B cell (primary cell): ENCODE results near the gene HS3ST5. TPM values are rescaled to one million over a fixed set of nuclear protein-coding genes. Genes with fewer than 3 reads are reported as not detected.

Experiments used
- ATAC-seq: fragments of 200-7000 bp; cut with Tn5 transposase; one replicate; pipeline ENCODE4 v1.10.0; 2021; ENCODE audit warnings: low read depth, mild to moderate bottlenecking, moderate number of reproducible peaks, moderate library complexity
- CTCF ChIA-PET: fragments of 350-600 bp; sonication (Branson Sonifier 250); formaldehyde crosslinking; loops from one replicate; lab custom pipeline; 2021; ENCODE audit warnings: antibody characterized with exemption, inconsistent platforms; lab: Charles Lee
- POLR2A ChIA-PET: fragments of 350-600 bp; sonication (Branson Sonifier 250); formaldehyde crosslinking; loops from one replicate; lab custom pipeline; 2021; ENCODE audit warnings: antibody characterized with exemption; lab: Charles Lee
- DNase-seq: peaks from one replicate; pipeline ENCODE4 v3.0.0; 2013
- H2AFZ ChIP-seq: 2 replicates; pipeline ENCODE4 v1.6.1; 2012; ENCODE audit warnings: mild to moderate bottlenecking, low read depth, low read length; ENCODE audit not compliant: insufficient read depth, poor library complexity, severe bottlenecking
- H3K27ac ChIP-seq, 2 donors: 1 replicate in 1 of 2; 2 replicates in 1 of 2; pipeline ENCODE4 v1.5.1; 2012 to 2013; ENCODE audit warnings: low read length in 2 of 2, mild to moderate bottlenecking in 2 of 2, moderate library complexity in 1 of 2
- H3K27me3 ChIP-seq, 4 experiments: fragments of 200-600 bp in 1 of 4; sonication (generic) in 1 of 4; replicated peaks in 1 of 4; 1 replicate in 2 of 4; 2 replicates in 2 of 4; pipeline versions ENCODE4 v1.6.1 to v1.7.0; 2013 to 2016; ENCODE audit warnings: low read length in 3 of 4, mild to moderate bottlenecking in 2 of 4, mixed read lengths in 1 of 4, moderate library complexity in 1 of 4; ENCODE audit not compliant: insufficient read depth in 4 of 4, control insufficient read depth in 3 of 4; ENCODE audit errors: control extremely low read depth in 1 of 4
- H3K36me3 ChIP-seq, 2 experiments: replicated peaks in 1 of 2; 1 replicate in 1 of 2; 2 replicates in 1 of 2; pipeline versions ENCODE4 v1.6.1 to v1.7.1; 2013; ENCODE audit warnings: low read length in 1 of 2; ENCODE audit not compliant: insufficient read depth in 2 of 2, control insufficient read depth in 1 of 2; ENCODE audit errors: control extremely low read depth in 1 of 2, extremely low read depth in 1 of 2
- H3K4me1 ChIP-seq, 2 donors: fragments of 200-600 bp in 1 of 2; sonication (generic) in 1 of 2; 1 replicate in 1 of 2; 2 replicates in 1 of 2; pipeline versions ENCODE4 v1.5.1 to v1.6.1; 2013 to 2017; ENCODE audit warnings: low read length in 2 of 2; ENCODE audit not compliant: control insufficient read depth in 2 of 2, insufficient read depth in 2 of 2
- H3K4me2 ChIP-seq: replicated peaks from 2 replicates; pipeline ENCODE3; 2012; ENCODE audit warnings: mild to moderate bottlenecking, low read depth, low read length; ENCODE audit not compliant: poor library complexity, severe bottlenecking
- H3K4me3 ChIP-seq, 5 experiments: fragments of 200-600 bp in 1 of 5; sonication (generic) in 1 of 5; 1 replicate in 3 of 5; 2 replicates in 2 of 5; pipeline versions ENCODE4 v1.5.1 to v1.7.0; 2011 to 2016; ENCODE audit warnings: low read length in 4 of 5, mild to moderate bottlenecking in 4 of 5, low read depth in 2 of 5, control low read depth in 1 of 5, moderate library complexity in 1 of 5; ENCODE audit not compliant: insufficient read depth in 1 of 5; ENCODE audit errors: control extremely low read depth in 1 of 5, extremely low read depth in 1 of 5
- H3K79me2 ChIP-seq: fragments of 200-600 bp; sonication (generic); one replicate; pipeline ENCODE4 v1.6.0; 2016; ENCODE audit warnings: low read length; ENCODE audit not compliant: control insufficient read depth, insufficient read depth
- H3K9ac ChIP-seq: fragments of 200-600 bp; sonication (generic); 2 replicates; pipeline ENCODE4 v1.6.1; 2017; ENCODE audit warnings: mild to moderate bottlenecking, low read length, moderate library complexity
- H3K9me3 ChIP-seq, 3 donors: one replicate each; pipeline versions ENCODE4 v1.6.1 to v1.7.1; 2013; ENCODE audit warnings: low read length in 2 of 3; ENCODE audit not compliant: control insufficient read depth in 2 of 3, insufficient read depth in 1 of 3; ENCODE audit errors: control extremely low read depth in 1 of 3
- H4K20me1 ChIP-seq: 2 replicates; pipeline ENCODE4 v1.6.0; 2012; ENCODE audit warnings: mild to moderate bottlenecking, low read length; ENCODE audit not compliant: insufficient read depth, control insufficient read depth, poor library complexity, severe bottlenecking
- H3K27ac Mint-ChIP-seq: one replicate; pipeline ENCODE4 v1.8.0; 2021; ENCODE audit warnings: mixed read lengths
- H3K27me3 Mint-ChIP-seq: one replicate; pipeline ENCODE4 v1.8.0; 2021; ENCODE audit warnings: mixed read lengths
- H3K4me1 Mint-ChIP-seq: one replicate; pipeline ENCODE4 v1.8.0; 2021; ENCODE audit warnings: mixed read lengths
- H3K4me3 Mint-ChIP-seq: one replicate; pipeline ENCODE4 v1.8.0; 2021; ENCODE audit warnings: mixed read lengths
- H3K9me3 Mint-ChIP-seq: one replicate; pipeline ENCODE4 v1.8.0; 2022; ENCODE audit warnings: mixed read lengths; ENCODE audit not compliant: insufficient read depth
- EZH2 ChIP-seq: IDR thresholded peaks from 2 replicates; pipeline ENCODE4 v1.6.1; 2012; ENCODE audit warnings: borderline replicate concordance, low read depth, mild to moderate bottlenecking, moderate library complexity, low read length; ENCODE audit not compliant: insufficient read depth, poor library complexity, severe bottlenecking
- WGBS: methylation state at CpG from one replicate; pipeline ENCODE4 v1.1.5; 2013; ENCODE audit warnings: missing lambda C conversion rate; ENCODE audit not compliant: insufficient coverage; 5-methylcytosine and 5-hydroxymethylcytosine counted together
- intact Hi-C: fragments of 100-400 bp; cut with micrococcal nuclease; formaldehyde crosslinking; loops from one replicate; pipeline ENCODE4 v1.10.0; 2022
- polyA plus RNA-seq: library from polyadenylated mRNA; depleted of rRNA; stranded (reverse); fragments of >200 nt; gene quantifications from 2 replicates; pipeline ENCODE4 v1.2.3, GENCODE V29; 2012
- total RNA-seq, 2 donors: library from RNA; stranded (reverse); fragments of 120-200 nt in 1 of 2; gene quantifications; 1 replicate in 1 of 2; 2 replicates in 1 of 2; pipeline versions ENCODE4 v1.2.3 to v1.2.4, GENCODE V29; 2013 to 2022
- TF ChIP-seq, protein P1 (sequence below): fragments of 200-600 bp; IDR thresholded peaks from one replicate; pipeline ENCODE4 v1.8.0; 2022; ENCODE audit warnings: antibody characterized with exemption, mild to moderate bottlenecking

Gene HS3ST5
- total and polyA plus RNA-seq, 2 donors (not counting 1 experiment from before 2014, with no cell fraction given) = not detected

DNA sequence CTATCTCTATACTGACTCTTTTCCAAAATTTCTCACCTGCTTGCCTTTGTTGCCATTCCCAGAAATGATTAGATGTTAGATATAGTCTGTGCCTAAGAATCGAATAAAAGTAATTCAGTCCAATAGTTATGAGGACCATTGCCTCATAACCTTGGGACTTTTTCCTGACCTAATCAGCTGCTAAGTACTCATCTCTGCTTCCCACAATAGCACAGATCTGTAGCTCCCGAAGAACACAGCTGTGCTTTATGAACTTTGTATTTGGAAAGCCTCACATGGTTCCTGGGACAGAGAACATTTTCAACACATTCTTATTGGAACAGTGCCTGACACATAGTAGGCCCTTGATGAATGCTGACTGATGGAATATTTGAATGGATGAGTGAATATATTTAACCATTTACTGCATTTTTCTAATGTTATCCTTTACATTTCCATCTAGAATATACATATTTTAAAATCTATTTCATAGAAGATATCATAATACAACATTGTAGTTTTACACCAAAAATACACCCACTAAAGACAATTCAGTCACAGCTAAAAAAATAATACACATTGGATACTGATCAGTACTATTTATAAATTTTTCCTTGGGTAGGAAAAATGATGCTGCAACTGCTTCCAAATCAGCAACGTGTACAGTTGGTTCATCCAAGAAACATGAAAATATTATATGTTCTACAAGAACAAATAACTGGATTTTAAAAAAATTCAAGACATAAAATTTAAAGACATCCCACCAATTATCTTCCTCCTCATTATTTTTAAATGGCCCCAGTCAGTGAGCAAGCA is 53.9 kb downstream of the HS3ST5 start:
- no peak overlapping the region for H3K4me3 ChIP-seq
- Mint-ChIP-seq H3K27ac (no peak overlapping the region), H3K9me3 (no peaks in the 10 kb centered on the region), H3K4me3 (no peak overlapping the region), H3K27me3 (no peaks in the 10 kb centered on the region), H3K4me1 (no peaks in the 10 kb centered on the region)
- intact Hi-C loops = no loop called here
- H3K9ac ChIP-seq = no peak overlapping the region
- ChIA-PET CTCF (no interaction called here), POLR2A (no interaction called here)
- H4K20me1 ChIP-seq = no peaks in the 10 kb centered on the region
- ATAC-seq (no peak), DNase-seq (no peak)
- no peak overlapping the region for H3K4me2 ChIP-seq
- no peak overlapping the region for H3K27ac ChIP-seq
- no CpG with 5 or more reads among the region's 3 CpGs for WGBS
- H3K9me3 ChIP-seq = no peaks in the 10 kb centered on the region
- H2AFZ ChIP-seq = no peak overlapping the region
- H3K4me1 ChIP-seq = no peaks in the 10 kb centered on the region
- no peaks in the 10 kb centered on the region for H3K36me3 ChIP-seq
- TF ChIP-seq EZH2 = no peak
- TF ChIP-seq, protein P1, sequence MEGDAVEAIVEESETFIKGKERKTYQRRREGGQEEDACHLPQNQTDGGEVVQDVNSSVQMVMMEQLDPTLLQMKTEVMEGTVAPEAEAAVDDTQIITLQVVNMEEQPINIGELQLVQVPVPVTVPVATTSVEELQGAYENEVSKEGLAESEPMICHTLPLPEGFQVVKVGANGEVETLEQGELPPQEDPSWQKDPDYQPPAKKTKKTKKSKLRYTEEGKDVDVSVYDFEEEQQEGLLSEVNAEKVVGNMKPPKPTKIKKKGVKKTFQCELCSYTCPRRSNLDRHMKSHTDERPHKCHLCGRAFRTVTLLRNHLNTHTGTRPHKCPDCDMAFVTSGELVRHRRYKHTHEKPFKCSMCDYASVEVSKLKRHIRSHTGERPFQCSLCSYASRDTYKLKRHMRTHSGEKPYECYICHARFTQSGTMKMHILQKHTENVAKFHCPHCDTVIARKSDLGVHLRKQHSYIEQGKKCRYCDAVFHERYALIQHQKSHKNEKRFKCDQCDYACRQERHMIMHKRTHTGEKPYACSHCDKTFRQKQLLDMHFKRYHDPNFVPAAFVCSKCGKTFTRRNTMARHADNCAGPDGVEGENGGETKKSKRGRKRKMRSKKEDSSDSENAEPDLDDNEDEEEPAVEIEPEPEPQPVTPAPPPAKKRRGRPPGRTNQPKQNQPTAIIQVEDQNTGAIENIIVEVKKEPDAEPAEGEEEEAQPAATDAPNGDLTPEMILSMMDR = no peak
- no peaks in the 10 kb centered on the region for H3K27me3 ChIP-seq
- H3K79me2 ChIP-seq = no peaks in the 10 kb centered on the region

DNA sequence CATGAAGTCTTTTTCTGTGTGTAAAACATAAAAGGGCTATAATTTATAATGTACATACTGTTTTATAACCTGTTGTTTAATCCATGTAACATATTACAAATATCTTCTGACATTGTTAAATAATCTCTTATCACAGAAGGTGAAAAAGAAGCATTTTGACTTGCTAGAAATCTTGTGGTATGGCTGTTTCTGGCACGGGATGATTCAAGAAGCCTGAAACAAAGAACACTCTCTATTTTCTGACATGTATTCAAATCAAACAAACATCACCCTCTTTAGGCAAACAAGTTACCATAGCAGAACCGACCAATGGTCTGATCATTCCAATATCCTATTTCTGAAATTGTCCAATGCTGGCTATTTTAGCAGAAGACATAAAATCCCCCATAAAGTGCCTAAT is 55.4 kb downstream of the HS3ST5 start:
- H3K4me1 ChIP-seq = no peaks in the 10 kb centered on the region
- no peak overlapping the region for H3K4me2 ChIP-seq
- no peaks in the 10 kb centered on the region for H3K27me3 Mint-ChIP-seq
- POLR2A ChIA-PET = no interaction called here
- H3K9me3 Mint-ChIP-seq = no peaks in the 10 kb centered on the region
- no peaks in the 10 kb centered on the region for H3K27me3 ChIP-seq
- TF ChIP-seq, protein P1 = no peak
- TF ChIP-seq EZH2 = no peak
- no peak overlapping the region for H2AFZ ChIP-seq
- no peak overlapping the region for H3K4me3 ChIP-seq
- H4K20me1 ChIP-seq = no peaks in the 10 kb centered on the region
- no peak overlapping the region for H3K27ac Mint-ChIP-seq
- no peak overlapping the region for H3K27ac ChIP-seq
- no peaks in the 10 kb centered on the region for H3K4me1 Mint-ChIP-seq
- intact Hi-C loops = no loop called here
- no peak for DNase-seq
- no peak overlapping the region for H3K9ac ChIP-seq
- H3K36me3 ChIP-seq = no peaks in the 10 kb centered on the region
- no peaks in the 10 kb centered on the region for H3K79me2 ChIP-seq
- CTCF ChIA-PET = no interaction called here
- no peak for ATAC-seq
- H3K9me3 ChIP-seq = no peaks in the 10 kb centered on the region
- no CpG with 5 or more reads among the region's 2 CpGs for WGBS
- no peak overlapping the region for H3K4me3 Mint-ChIP-seq
